Astrocyte of the cerebellum (primary cell): ENCODE data around the gene CGN.

Source experiments
- DNase-seq: peaks from one replicate; pipeline ENCODE4 v3.0.0-alpha.2; 2011; ENCODE audit warnings: low read depth
- H3K4me3 ChIP-seq: 2 replicates; pipeline ENCODE4 v1.5.1; 2011; ENCODE audit warnings: mild to moderate bottlenecking, low read depth, low read length, moderate library complexity
- CTCF ChIP-seq: IDR thresholded peaks from 2 replicates; pipeline ENCODE4 v1.5.1; 2012; ENCODE audit warnings: low read length, low read depth, moderate library complexity, mild to moderate bottlenecking; ENCODE audit errors: missing control alignments
- in situ Hi-C: cut with HindIII; loops from 2 replicates; pipeline ENCODE4 v1.10.0; 2017; ENCODE audit warnings: low sequenced_read_pairs

The CGN gene

GRCh38 chr1:151563376-151563775 lies 52.2 kb downstream of the CGN start:
- in situ Hi-C loops, result no loop called here
- H3K4me3 ChIP-seq, result no peak overlapping the region
- DNase-seq, result no peak
- TF ChIP-seq CTCF, result no peak

- H3K4me3 ChIP-seq, result no peak overlapping the region
- in situ Hi-C loops, result no loop called here
- DNase-seq, result no peak
- TF ChIP-seq CTCF, result no peak
Observed at GRCh38 chr1:151565502-151566189, 54.5 kb downstream of the CGN start.

GRCh38 chr1:151568626-151569088 lies 57.5 kb downstream of the CGN start:
- no peak overlapping the region for H3K4me3 ChIP-seq
- in situ Hi-C loops, result no loop called here
- no peak for TF ChIP-seq CTCF
- no peak for DNase-seq

- H3K4me3 ChIP-seq, result no peak overlapping the region
- in situ Hi-C loops, result no loop called here
- no peak for DNase-seq
- TF ChIP-seq CTCF, result no peak
Observed at GRCh38 chr1:151570819-151571218, 59.6 kb downstream of the CGN start.

GRCh38 chr1:151574575-151575529 lies 63.7 kb downstream of the CGN start:
- no peak overlapping the region for H3K4me3 ChIP-seq
- in situ Hi-C loops, result no loop called here
- DNase-seq, result no peak
- no peak for TF ChIP-seq CTCF

GRCh38 chr1:151577173-151577572 lies 66.0 kb downstream of the CGN start:
- no peak for TF ChIP-seq CTCF
- H3K4me3 ChIP-seq, result no peak overlapping the region
- in situ Hi-C loops, result no loop called here
- no peak for DNase-seq
